ENCODE data around the gene ZC3H4. TPM values are rescaled to one million over a fixed set of nuclear protein-coding genes. Genes with fewer than 3 reads are reported as not detected.

Gene ZC3H4
- total RNA-seq, 6 experiments from 2014 or later: 43.9 to 66.1 (median 55.2) TPM

GRCh38 chr19:47044946-47045866 lies 68.4 kb downstream of the ZC3H4 start:
- H3K36me3 Mint-ChIP-seq (ENCODE audit: low read depth): no peaks in the 10 kb centered on the region; the same call in 1 of the 2 replicates
- no peak overlapping the region for H3K27ac Mint-ChIP-seq
- H3K27me3 Mint-ChIP-seq (ENCODE audit: insufficient read depth): peaks cover 4% of the 10 kb centered on the region
- H3K4me3 Mint-ChIP-seq: no peak overlapping the region
- peaks cover 8% of the 10 kb centered on the region; the same call in 1 of the 2 replicates for H3K9me3 Mint-ChIP-seq
- peaks cover 22% of the 10 kb centered on the region for H3K4me1 Mint-ChIP-seq (ENCODE audit: low read depth)
- no peak for TF ChIP-seq CTCF (IDR thresholded peaks at IDR 0.05)
- DNase-seq: no peak

- no peaks in the 10 kb centered on the region; the same call in none of the 2 replicates for H3K27me3 Mint-ChIP-seq (ENCODE audit: insufficient read depth)
- no peak for DNase-seq
- peaks cover 9% of the 10 kb centered on the region for H3K4me1 Mint-ChIP-seq (ENCODE audit: low read depth)
- TF ChIP-seq CTCF (IDR thresholded peaks at IDR 0.05): no peak
- no peaks in the 10 kb centered on the region for H3K36me3 Mint-ChIP-seq (ENCODE audit: low read depth)
- H3K4me3 Mint-ChIP-seq: no peak overlapping the region
- H3K9me3 Mint-ChIP-seq: no peaks in the 10 kb centered on the region
- H3K27ac Mint-ChIP-seq: no peak overlapping the region
These were observed 72.7 kb downstream of the ZC3H4 start for GRCh38 chr19:47040869-47041268.

GRCh38 chr19:47039239-47039874 lies 74.2 kb downstream of the ZC3H4 start:
- no peak overlapping the region for H3K4me3 Mint-ChIP-seq
- H3K4me1 Mint-ChIP-seq (ENCODE audit: low read depth): peaks cover 19% of the 10 kb centered on the region
- H3K27me3 Mint-ChIP-seq (ENCODE audit: insufficient read depth): peaks cover 3% of the 10 kb centered on the region
- no peaks in the 10 kb centered on the region for H3K36me3 Mint-ChIP-seq (ENCODE audit: low read depth)
- H3K27ac Mint-ChIP-seq: no peak overlapping the region
- DNase-seq: no peak
- H3K9me3 Mint-ChIP-seq: no peaks in the 10 kb centered on the region
- no peak for TF ChIP-seq CTCF (IDR thresholded peaks at IDR 0.05)

- Mint-ChIP-seq H3K27me3 (ENCODE audit: insufficient read depth) (peaks cover 3% of the 10 kb centered on the region), H3K9me3 (no peaks in the 10 kb centered on the region), H3K36me3 (ENCODE audit: low read depth) (no peaks in the 10 kb centered on the region), H3K4me3 (no peak overlapping the region), H3K4me1 (ENCODE audit: low read depth) (peaks cover 19% of the 10 kb centered on the region), H3K27ac (no peak overlapping the region)
- DNase-seq: no peak
- no peak for TF ChIP-seq CTCF (IDR thresholded peaks at IDR 0.05)
These were observed 75.8 kb downstream of the ZC3H4 start for GRCh38 chr19:47037766-47038165.

GRCh38 chr19:47036097-47036651 lies 77.4 kb downstream of the ZC3H4 start:
- peak overlapping the region; percentile 79 for H3K27ac Mint-ChIP-seq
- H3K9me3 Mint-ChIP-seq: no peaks in the 10 kb centered on the region
- peak overlapping the region; percentile 95 for H3K4me3 Mint-ChIP-seq
- H3K36me3 Mint-ChIP-seq (ENCODE audit: low read depth): no peaks in the 10 kb centered on the region
- H3K4me1 Mint-ChIP-seq (ENCODE audit: low read depth): peaks cover 19% of the 10 kb centered on the region
- peak; percentile 66 for TF ChIP-seq CTCF (IDR thresholded peaks at IDR 0.05)
- DNase-seq: no peak
- peaks cover 3% of the 10 kb centered on the region for H3K27me3 Mint-ChIP-seq (ENCODE audit: insufficient read depth)

Measured in HFFc6 (cell line).